ENCODE measurements around the gene IGFLR1.
"Not testable (repeated sequence)": the region's sequence is repeated elsewhere in the genome, so short reads cannot be mapped to it uniquely, and the experiment has no call there.

IGFLR1 gene

GRCh38 chr19:35777086-35777841 is 35.0 kb upstream of the IGFLR1 start:
- DNase-seq, result no peak

- no peak for DNase-seq
Observed at GRCh38 chr19:35776102-35776788, 34.0 kb upstream of the IGFLR1 start.

GRCh38 chr19:35775298-35776101 is 33.2 kb upstream of the IGFLR1 start, which contains the start of gene ARHGAP33:
Gene ARHGAP33 (plus strand): TSS chr19:35775564. CDS start chr19:35775659, 95 bp downstream.
- DNase-seq, result peak; percentile 99

GRCh38 chr19:35775046-35775297 is 32.7 kb upstream of the IGFLR1 start:
- no peak for DNase-seq

- DNase-seq, result no peak
Observed at GRCh38 chr19:35774274-35775045, 32.2 kb upstream of the IGFLR1 start.

GRCh38 chr19:35773020-35773806 is 31.0 kb upstream of the IGFLR1 start:
- no peak for DNase-seq

GRCh38 chr19:35772362-35772761 is 30.1 kb upstream of the IGFLR1 start:
- not testable (repeated sequence) for DNase-seq

GRCh38 chr19:35768082-35768421 is 25.8 kb upstream of the IGFLR1 start:
- DNase-seq, result no peak

GRCh38 chr19:35767288-35768081 is 25.2 kb upstream of the IGFLR1 start:
- no peak for DNase-seq

GRCh38 chr19:35766571-35767104 is 24.4 kb upstream of the IGFLR1 start:
- no peak for DNase-seq

GRCh38 chr19:35764432-35765315 is 22.4 kb upstream of the IGFLR1 start:
- DNase-seq, result no peak

- no peak for DNase-seq
Observed at GRCh38 chr19:35760711-35761349, 18.6 kb upstream of the IGFLR1 start.

- DNase-seq, result no peak
Observed at GRCh38 chr19:35759697-35760096, 17.4 kb upstream of the IGFLR1 start.

GRCh38 chr19:35757749-35758608 is 15.7 kb upstream of the IGFLR1 start, which contains the start of gene PROSER3:
Gene PROSER3 (plus strand): TSS chr19:35758176. CDS start chr19:35758216, 40 bp downstream.
- peak; percentile 98 for DNase-seq

GRCh38 chr19:35757231-35757748 is 15.0 kb upstream of the IGFLR1 start:
- peak; percentile 18 for DNase-seq

- no peak for DNase-seq
Observed at GRCh38 chr19:35756377-35757230, 14.4 kb upstream of the IGFLR1 start, which contains the start of gene HSPB6. Gene HSPB6 (minus strand): TSS chr19:35757029. CDS start chr19:35757008, 21 bp downstream.

Data from COR-L47 (cell line).